Measurements from ENCODE around the gene GADD45G.

Gene GADD45G

DNA sequence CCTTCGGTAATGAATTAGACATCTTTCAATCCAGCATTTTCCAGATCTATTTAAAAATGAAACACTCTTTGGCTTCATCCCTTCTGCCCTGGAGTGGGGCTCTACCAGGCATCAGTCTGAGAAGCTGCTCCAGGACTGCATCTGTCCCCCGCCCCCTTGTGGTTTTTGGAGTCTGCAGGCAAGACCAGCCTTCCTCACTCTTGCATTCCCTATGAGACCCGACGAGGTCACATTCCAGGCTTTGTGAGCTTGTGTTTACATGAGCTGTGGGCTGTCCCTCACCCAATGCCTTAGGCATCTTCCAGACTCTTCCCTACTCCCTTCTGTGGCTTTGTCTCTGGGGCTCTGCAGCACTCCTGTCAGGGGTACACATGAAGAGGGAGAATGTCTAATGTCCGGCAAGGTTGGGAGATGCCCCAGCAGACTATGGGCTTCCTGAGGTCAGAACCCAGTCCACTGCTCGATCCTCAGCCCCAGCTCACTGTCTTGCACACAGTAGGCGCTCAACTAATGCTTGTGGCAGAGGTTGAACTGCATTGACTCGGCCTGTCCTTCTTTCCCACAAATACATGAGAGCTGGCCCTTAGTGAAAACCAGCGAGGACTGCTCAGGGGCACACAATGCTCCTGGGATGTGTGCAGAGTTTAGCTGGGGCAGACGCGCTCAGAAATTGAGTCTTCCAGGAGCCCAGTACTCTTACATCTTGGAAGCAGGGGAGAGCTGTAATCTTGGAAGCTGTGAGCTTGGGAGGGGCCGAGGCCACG is 11.7 kb upstream of the GADD45G start:
- peak; percentile 51 for DNase-seq

DNA sequence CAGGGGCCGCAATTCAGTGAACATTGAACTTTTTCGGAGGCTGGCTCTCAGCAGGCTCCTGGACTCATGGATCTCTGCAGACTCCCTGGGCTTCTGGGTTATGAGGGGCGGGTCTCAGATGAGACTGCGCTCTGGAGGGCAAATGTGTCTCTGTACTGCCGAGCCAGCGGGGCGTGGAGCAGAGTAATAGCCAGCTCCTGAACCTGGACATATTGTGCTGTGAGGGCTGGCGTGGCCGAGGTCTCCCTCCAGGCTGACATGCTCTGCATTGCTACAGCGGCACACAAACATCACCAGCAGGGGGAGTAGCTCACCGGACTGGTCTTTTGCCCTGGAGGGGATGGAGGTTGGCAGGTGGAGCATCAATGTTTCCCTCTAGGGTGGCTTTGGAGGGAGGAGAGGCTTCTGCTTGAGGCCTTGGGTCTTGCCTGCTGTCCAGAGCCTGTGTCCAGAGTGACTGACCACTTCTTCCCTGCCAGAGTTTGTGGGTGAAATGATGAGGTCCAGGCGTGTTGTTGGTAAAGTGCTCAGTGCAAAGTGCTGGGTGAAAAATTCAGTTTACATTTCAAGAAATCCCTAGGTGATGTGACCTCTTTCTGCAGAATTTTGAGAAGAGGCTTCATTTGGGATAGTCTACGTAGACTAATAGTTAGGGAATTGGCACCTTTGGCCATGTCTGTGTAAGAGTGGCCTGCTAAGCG is 10.9 kb upstream of the GADD45G start:
- no peak for DNase-seq

DNA sequence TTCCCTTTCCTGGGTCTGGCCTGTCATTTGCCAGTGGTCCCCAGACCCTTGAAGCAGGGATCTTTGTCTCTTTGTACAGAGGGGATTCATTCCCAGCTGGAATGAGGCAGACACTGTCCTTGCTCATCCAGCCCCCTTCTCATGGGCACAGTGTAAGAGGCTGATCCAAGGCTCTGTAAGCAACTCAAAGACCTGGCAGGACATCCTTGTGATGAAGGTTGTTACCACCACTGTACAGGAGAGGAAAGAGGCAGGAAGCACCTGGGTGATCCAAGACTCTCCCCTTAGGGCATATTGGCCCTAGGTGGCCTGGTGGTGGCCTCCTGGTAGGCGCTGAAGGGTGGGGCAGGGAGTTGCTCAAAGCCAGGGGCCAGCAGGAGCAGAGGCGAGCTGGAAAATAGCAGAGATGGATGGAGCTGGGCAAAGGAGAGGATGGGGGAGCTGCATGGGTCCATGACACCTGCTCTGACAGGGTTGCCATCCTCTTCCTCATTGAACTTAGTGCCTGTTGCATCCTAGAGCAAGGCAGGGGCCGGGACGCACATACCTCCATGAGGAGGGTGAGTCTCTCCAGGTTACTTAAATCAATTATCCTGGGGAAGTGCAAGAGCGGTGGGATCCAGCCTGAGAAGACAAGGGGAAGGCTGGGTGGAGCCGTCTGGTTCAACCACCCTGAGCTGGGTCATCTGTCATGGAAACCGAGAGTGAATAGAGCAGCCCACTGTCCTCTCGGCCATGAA is 9.8 kb upstream of the GADD45G start:
- DNase-seq: no peak

DNA sequence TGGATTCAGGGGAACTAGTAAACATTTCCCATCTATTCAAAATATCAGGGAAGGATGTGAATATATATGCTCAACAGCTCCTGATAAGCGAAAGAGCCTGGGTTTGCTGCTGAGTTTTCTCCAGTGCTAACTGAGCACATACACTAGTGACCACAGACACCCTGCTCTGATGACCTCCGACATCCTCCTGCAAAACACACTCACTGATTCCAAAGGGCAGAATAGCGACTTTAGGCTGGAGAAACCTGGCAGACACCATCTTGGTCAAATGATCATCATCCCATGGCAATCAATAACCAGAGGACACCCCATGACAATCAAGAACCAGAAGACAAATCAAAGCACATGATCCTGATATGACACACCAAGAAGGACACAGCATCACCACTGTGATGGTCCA is 9.2 kb upstream of the GADD45G start:
- DNase-seq: no peak

DNA sequence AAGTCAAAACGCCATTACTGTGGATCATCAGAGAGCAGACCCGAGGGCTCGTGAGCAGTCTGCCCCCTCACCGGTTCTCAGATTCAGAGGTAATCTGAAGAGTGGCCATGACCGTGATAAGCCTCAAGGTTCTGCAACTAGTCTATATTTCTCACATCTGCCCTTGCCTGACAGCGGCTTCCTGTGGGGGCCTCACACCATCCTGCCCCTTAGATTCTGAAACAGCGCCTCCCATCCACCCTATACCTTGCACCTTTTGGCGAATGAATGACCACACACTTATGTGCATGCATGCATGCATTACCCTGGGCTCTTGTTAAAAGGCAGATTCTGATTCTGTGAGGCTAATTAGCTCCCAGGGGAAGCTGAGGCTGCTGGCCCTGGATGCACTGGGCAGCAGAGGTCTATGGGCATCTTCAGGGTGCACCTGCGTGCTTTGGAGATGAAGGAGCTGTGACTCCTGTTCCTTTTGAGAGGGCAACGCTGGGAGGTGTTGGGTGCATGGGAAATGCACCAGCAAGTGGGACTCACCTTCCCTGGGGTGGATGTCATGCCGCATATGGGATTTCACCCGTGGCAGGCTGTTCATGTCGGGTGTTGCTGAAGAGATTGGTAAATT is 7.8 kb upstream of the GADD45G start:
- DNase-seq: no peak

DNA sequence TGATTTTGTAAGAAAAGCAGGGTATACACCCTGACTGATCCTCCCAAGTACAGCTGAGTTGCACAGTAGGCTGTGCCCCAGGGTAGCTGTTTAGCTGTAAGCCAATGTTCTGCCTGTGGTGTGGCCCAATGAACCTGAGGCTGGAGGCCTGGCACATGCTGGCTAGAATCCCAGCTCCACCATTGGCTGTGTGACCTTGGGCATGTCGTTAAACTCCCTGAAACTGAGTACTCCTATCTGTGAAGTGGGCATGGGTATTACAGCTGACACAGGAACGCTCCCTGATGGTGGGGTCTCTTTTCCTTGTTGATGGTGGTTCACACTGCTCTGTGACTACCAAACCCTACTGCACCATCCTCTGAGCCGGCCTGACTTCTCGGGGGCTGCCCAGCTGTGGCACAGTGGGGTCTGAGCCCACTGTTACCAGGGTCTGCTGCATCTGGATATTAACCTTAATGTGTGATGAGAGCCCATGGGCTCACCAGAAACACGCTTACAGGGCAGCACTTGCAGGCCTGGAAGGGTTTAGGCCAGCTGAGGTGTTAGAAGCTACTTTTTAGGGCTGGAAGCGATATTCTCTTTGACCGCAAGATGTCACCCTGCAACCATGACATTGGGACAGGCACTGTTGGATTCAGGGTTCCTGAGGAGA is 7.0 kb upstream of the GADD45G start:
- no peak for DNase-seq

DNA sequence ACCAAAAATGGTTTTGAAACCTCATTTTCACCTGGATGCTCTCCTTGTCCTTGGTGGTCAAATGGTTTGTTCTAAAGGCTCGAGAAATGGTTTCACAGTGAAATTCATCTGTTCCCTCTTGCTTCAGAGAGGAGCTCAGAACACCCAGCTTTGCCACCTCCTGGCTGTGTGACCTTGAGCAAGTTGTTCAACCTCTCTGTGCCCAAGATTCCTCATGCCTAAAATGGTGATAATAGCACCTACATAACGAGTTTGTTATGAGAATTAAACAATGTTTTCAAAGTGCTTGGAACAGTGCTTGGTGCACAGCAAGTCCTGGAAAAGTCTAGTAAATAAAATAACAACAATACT is 6.5 kb upstream of the GADD45G start:
- DNase-seq: no peak

DNA sequence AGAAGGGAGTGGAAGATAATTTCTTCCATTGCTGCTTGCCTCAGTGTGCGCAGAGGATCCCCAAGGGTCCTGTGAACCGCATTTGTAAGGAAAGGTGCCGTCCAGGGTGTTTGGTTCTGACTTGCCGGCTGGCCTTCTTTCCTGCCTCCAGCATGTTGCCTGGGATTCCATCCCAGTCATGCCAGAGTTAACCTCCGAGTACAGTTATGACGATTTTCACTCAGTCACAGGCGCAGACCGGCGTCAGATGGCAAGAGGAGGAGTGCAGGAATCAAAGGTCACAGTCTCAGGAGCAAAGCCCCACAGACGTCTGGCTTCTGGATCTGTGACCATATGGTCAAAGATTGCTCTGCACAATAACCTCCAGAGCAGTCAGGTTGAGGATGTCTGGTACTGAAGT is 5.9 kb upstream of the GADD45G start:
- DNase-seq: no peak

DNA sequence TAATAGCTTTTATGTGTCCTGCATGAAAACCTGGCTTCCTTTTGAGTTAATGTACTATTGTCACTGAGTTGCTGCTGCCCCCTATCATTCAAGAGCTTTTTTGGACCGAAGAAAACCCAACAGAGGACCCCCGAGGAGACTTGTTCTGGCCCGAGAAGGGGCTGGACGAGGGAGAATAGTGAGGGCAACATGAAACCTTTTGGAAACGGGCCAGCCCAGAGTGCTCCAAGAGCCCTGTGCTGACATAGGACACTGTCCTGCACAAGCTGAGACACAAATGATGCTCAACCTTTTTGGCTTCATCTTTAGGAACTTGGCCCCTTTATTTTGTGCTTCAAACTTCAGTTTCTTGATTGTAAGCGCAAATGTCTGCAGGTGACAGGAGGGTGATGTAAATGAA is 4.0 kb upstream of the GADD45G start:
- no peak for DNase-seq

DNA sequence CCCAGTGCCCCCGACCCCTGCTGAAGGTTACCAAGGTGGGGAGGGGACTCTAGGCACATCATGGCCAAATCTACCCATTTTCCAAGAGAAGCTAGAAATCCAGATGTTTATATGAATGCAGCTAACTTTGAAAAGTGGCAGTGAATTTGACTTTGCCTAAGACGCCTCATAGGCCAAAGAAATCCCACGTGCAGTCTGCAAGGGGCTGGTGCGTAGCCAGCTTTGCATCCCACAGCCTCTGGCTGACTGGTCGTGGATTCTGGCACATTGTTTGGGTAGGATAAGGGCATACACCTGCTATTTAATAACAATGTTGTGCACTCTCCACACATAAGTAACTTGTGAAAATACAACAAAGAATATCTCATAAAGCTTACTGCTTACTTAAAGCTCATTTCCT is 3.5 kb upstream of the GADD45G start:
- DNase-seq: no peak

DNA sequence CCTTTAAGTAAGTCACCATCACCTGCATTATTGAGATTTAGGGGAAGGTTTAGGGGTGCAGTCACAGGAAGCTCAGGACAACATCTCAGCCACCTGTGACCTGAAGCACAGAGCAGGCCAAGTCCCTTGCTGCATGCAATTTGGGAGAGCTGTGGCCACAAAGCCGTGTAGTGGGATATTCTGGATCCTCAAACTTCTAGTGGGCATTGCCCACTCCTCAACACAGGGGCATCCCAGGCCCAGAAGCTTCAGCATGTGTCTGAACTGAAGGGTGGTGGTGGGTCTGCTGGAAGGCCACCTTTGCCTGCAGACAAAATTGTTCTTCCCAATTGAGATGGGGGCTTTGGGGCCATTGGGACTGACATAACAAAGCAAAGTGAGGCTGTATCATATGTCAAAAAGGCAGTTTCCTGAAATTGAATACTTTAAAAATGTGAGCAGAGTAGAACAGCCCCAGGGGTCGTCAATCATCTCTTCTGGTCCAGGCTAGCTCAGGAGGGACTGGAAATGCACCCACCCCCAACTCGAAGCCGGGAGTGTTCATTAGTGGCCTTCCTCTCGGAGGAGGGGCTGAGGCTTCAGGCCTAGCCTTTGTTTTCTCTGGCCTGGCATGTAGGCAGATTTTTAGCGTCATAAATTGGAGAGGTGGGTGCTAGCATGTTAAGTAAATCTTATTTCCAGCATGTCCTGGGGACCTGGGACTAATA is 2.8 kb upstream of the GADD45G start:
- no peak for DNase-seq

DNA sequence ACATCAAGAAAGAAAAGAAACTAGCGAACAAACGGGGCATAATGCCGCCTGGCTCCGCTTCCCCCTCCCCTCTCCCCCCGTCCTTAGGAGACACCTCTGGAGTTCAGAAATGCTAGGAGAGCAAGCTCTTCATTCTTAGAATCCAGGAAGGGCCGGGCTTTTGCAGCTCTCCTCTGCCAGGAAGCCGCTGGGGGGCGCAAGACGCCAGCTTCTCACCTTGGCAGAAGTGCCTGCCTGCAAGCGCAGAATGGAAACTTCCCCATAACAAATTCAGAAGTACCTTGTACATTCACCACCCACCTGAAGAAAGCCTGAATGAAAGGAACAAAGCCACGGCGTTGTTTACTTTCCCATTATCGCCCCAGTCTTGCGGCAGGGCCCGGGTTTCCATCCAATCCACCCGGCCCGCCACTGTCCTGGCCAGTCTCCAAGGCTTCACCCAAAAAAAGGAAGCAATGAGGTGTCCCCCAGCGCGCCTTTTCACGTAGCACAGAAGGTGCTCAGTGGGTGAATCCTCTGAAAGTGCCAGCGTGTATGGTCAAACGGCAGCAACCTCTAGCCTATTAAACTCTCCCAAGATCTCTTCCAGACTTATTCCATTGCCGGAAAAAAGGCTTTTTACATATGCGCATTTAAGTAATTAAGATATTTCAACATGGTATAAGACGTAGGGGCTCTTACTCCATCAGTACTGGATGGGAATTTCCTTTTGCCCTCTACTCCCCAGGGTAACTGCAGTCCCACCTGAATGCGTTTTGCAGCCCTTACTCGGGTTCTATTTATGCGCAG is 1.6 kb upstream of the GADD45G start:
- peak; percentile 91 for DNase-seq

DNA sequence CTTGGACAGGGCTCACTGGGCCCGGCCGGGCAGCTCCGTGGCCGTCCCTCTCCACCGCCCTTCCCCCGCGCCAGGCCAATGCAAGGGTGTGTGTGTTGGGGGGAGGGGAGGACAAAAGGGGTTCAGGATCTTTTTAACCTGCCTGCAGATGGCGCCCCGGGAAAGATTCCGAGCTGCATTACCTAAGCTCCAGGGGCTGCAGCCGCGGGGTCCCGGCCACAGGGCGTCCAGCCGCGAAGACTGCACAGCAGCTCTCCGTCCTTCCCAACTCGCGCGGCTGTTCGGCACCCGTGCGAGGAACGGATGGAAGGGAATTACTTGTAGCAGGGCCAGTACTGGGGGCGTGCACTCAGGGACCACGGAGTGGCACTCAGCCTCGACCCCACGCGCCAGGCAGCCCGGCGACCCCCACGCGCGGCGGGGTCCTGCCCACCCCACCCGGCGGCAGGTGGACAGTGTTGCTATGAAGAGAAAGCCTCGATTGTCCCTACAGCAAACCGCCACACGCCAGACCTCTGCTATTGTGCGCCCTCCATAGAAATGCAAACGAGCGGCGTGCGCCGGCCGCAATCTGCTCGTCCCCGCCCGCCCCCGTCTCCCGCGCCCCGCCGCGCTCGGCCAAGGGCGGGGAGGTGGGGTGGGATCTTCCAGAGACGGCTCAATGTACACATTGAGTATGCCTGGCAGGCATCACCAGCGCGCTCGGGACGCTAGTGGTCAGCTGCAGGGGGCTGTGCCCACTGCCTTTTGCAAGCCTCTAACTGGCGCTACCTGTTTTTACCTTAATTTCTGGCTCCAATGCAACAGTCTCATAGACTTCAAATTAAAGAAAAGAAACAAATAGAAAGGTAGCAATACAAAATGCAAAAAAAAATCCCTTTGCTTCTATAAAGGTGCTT is 796 bp upstream of the GADD45G start:
- peak; percentile 81 for DNase-seq

DNA sequence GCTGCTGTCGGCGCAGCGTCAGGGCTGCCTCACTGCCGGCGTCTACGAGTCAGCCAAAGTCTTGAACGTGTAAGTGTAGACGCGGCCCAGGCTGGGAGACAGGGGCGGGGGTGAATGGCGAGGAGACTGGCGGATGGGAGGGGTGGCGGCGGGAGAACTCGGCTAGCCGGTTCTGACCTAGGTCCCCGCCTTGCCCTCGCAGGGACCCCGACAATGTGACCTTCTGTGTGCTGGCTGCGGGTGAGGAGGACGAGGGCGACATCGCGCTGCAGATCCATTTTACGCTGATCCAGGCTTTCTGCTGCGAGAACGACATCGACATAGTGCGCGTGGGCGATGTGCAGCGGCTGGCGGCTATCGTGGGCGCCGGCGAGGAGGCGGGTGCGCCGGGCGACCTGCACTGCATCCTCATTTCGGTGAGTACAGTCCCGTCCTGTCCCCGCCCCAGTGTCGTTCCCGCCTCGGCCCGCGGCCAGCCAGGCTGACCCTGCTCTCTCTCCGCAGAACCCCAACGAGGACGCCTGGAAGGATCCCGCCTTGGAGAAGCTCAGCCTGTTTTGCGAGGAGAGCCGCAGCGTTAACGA is 745 bp downstream of the GADD45G start:
- DNase-seq: peak; percentile 69

DNA sequence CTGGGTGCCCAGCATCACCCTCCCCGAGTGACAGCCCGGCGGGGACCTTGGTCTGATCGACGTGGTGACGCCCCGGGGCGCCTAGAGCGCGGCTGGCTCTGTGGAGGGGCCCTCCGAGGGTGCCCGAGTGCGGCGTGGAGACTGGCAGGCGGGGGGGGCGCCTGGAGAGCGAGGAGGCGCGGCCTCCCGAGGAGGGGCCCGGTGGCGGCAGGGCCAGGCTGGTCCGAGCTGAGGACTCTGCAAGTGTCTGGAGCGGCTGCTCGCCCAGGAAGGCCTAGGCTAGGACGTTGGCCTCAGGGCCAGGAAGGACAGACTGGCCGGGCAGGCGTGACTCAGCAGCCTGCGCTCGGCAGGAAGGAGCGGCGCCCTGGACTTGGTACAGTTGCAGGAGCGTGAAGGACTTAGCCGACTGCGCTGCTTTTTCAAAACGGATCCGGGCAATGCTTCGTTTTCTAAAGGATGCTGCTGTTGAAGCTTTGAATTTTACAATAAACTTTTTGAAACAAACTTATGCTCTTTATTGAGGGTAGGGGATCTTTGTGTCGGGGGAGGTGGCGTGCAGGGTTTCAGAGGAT is 1.3 kb downstream of the GADD45G start:
- peak; percentile 68 for DNase-seq

DNA sequence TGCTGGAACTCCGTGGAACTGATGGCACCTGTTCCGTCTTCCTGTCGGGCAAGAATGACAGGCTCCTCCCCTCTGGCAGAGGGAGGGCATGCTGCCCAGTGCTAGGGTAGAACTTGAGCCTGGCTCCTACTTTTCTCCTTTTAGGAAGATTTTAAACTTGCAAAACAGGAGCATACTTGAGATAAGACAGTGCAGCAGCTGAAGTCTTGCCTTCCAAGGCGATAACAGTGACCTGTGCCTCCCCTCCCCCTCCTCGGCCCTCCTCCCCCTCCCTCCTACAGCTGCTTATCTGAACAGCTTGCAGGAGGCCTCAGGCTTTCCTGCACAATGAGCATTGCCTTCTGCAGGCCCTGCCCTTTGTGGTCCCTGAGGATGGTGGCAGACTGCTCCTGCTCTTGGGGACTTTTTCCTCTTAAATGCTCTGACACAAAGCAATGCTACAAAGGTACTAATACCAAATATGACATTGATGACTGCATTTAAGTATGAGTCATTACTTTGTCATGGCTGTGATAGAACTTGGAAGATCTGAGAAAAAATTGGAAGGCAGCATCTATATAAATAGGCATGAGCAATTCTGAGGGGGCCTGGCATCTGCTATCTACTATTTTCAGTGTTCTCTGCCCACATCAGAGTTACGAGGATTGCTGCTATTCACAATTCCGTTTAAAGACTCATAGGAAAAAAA is 2.0 kb downstream of the GADD45G start:
- DNase-seq: peak; percentile 47

DNA sequence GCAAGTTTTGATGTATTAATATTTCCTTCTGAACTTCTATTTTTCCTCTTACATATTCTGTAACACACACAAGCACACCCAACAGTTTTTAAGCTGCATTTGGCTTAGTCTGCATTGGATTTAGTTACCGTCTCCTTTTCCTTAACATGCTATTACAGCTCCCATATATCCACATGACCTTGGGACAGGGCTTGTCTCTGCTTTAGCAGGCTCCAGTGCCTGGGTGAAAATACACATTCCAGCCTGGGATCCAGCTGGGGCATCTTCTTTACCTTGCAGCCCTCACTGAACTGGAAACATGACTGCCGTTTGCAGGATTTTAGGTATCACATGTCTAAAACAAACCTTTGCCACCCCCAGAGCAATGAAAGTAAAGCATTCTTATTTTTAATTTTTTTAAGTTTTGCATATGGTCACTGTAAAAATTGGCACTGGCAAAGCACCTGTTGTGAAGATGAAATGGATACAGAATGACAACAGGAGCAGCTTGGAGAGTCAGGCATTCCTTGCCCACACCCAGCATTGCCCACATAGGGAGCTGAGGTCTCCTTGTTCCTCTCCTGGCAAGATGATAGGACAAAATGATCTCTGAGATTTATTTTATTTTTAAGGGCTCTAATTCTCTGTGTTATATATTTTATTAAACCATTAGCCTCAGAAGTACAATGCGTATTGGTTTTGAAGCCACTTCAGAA is 4.0 kb downstream of the GADD45G start:
- no peak for DNase-seq

DNA sequence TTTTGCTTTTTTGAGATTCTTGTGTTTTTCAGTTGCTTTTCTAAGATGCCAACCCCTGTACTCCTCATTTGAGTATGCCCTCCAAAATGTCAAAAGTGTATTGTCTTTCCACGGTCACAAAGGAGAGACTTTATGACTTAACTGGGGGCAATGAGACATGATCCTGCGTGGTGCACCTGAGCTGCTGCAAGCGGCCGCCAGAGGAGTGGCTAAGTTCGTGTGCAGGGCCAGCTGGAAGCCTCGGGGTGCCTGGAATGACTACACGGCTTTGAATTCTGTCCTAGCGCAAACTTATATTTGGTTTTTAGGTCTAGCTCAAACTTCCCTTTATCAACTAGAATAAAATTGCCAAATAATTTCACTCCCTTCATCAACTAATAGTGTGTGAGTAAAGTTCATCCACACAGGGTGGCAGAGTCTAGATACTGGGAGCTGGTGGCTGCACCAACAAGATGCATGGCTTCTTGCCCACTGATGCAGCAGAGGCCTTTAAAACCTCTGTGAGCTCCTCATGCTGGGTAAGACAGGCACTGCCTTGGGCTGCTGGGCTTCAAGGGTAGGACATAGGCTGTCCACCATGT is 4.7 kb downstream of the GADD45G start:
- DNase-seq: no peak
